SJCRH30 (cell line): ENCODE data around the gene ATG10. TPM values are rescaled to one million over a fixed set of nuclear protein-coding genes. Genes with fewer than 3 reads are reported as not detected.
"Not testable (repeated sequence)": the region's sequence is repeated elsewhere in the genome, so short reads cannot be mapped to it uniquely, and the experiment has no call there.

ENCODE experiments used
- DNase-seq, 2 experiments: peaks; one replicate each; pipeline ENCODE4 v3.0.0-alpha.2; 2015 to 2020
- H3K27ac ChIP-seq: fragments of 250-450 bp; sonication (Bioruptor Pico); 2 replicates; pipeline ENCODE4 v1.5.1; 2020; ENCODE audit warnings: mild to moderate bottlenecking, moderate library complexity
- H3K27me3 ChIP-seq: fragments of 250-450 bp; sonication (Bioruptor Pico); 2 replicates; pipeline ENCODE4 v1.5.1; 2020; ENCODE audit warnings: mild to moderate bottlenecking, moderate library complexity
- H3K36me3 ChIP-seq: fragments of 250-450 bp; sonication (Bioruptor Pico); 2 replicates; pipeline ENCODE4 v1.5.1; 2020; ENCODE audit warnings: mild to moderate bottlenecking, moderate library complexity
- H3K4me1 ChIP-seq: fragments of 250-450 bp; sonication (Bioruptor Pico); 2 replicates; pipeline ENCODE4 v1.5.1; 2020; ENCODE audit warnings: mild to moderate bottlenecking, moderate library complexity
- H3K4me3 ChIP-seq: fragments of 250-450 bp; sonication (Bioruptor Pico); 2 replicates; pipeline ENCODE4 v1.5.1; 2020; ENCODE audit warnings: mild to moderate bottlenecking, moderate library complexity
- H3K9me3 ChIP-seq: fragments of 250-450 bp; sonication (Bioruptor Pico); replicated peaks from 2 replicates; pipeline ENCODE4 v1.5.1; 2020; ENCODE audit warnings: mild to moderate bottlenecking, moderate library complexity
- total RNA-seq: library from RNA; depleted of rRNA; stranded (reverse); fragments of >200 nt; shearing (Covaris generic); gene quantifications from 2 replicates; pipeline ENCODE4 v1.2.3, GENCODE V29; 2014

Gene ATG10
- total RNA-seq, 1 experiment from 2014 or later = 12.1 TPM

GRCh38 chr5:82010696-82011095 is 38.9 kb downstream of the ATG10 start:
- DNase-seq = no peak
- Histone ChIP-seq H3K4me1 (no peaks in the 10 kb centered on the region), H3K4me3 (no peak overlapping the region)

GRCh38 chr5:82011761-82012160 is 39.9 kb downstream of the ATG10 start:
- H3K27me3 ChIP-seq = no peaks in the 10 kb centered on the region
- H3K9me3 ChIP-seq = no peaks in the 10 kb centered on the region
- no peak for DNase-seq
- no peak overlapping the region for H3K4me3 ChIP-seq
- peaks cover 3% of the 10 kb centered on the region; the same call in 1 of the 2 replicates for H3K36me3 ChIP-seq
- H3K27ac ChIP-seq = no peak overlapping the region
- H3K4me1 ChIP-seq = no peaks in the 10 kb centered on the region

More at GRCh38 chr5:82010696-82011095, 38.9 kb downstream of the ATG10 start:
- H3K27me3 ChIP-seq = no peaks in the 10 kb centered on the region
- no peak overlapping the region for H3K27ac ChIP-seq
- H3K9me3 ChIP-seq = no peaks in the 10 kb centered on the region
- peaks cover 3% of the 10 kb centered on the region; the same call in 1 of the 2 replicates for H3K36me3 ChIP-seq

GRCh38 chr5:82014644-82015043 is 42.8 kb downstream of the ATG10 start:
- not testable (repeated sequence) for DNase-seq

GRCh38 chr5:82018462-82018861 is 46.6 kb downstream of the ATG10 start:
- no peaks in the 10 kb centered on the region for H3K27me3 ChIP-seq
- peak in 1 of 2 experiments; percentile 9 for DNase-seq
- H3K36me3 ChIP-seq = no peaks in the 10 kb centered on the region
- no peaks in the 10 kb centered on the region for H3K4me1 ChIP-seq
- no peak overlapping the region for H3K27ac ChIP-seq
- H3K9me3 ChIP-seq = no peaks in the 10 kb centered on the region
- H3K4me3 ChIP-seq = no peak overlapping the region

More at GRCh38 chr5:82014644-82015043, 42.8 kb downstream of the ATG10 start:
- H3K4me1 ChIP-seq, H3K27ac ChIP-seq, H3K36me3 ChIP-seq, H3K9me3 ChIP-seq, H3K27me3 ChIP-seq, H3K4me3 ChIP-seq: not testable (repeated sequence)

- Histone ChIP-seq H3K9me3 (no peaks in the 10 kb centered on the region), H3K27ac (no peak overlapping the region), H3K4me3 (no peak overlapping the region), H3K4me1 (no peaks in the 10 kb centered on the region), H3K27me3 (no peaks in the 10 kb centered on the region), H3K36me3 (no peaks in the 10 kb centered on the region)
- no peak for DNase-seq
These were observed 47.7 kb downstream of the ATG10 start for GRCh38 chr5:82019342-82020138.

- H3K27ac ChIP-seq = no peak overlapping the region
- H3K4me3 ChIP-seq = no peak overlapping the region
- no peaks in the 10 kb centered on the region for H3K36me3 ChIP-seq
- H3K4me1 ChIP-seq = no peaks in the 10 kb centered on the region
- no peaks in the 10 kb centered on the region for H3K9me3 ChIP-seq
- DNase-seq = no peak
- no peaks in the 10 kb centered on the region for H3K27me3 ChIP-seq
These were observed 50.7 kb downstream of the ATG10 start for GRCh38 chr5:82022499-82022898.

- no peaks in the 10 kb centered on the region for H3K4me1 ChIP-seq
- DNase-seq = no peak
- H3K36me3 ChIP-seq = no peaks in the 10 kb centered on the region
- H3K27ac ChIP-seq = no peak overlapping the region
- no peaks in the 10 kb centered on the region for H3K9me3 ChIP-seq
- no peaks in the 10 kb centered on the region for H3K27me3 ChIP-seq
- H3K4me3 ChIP-seq = no peak overlapping the region
These were observed 51.8 kb downstream of the ATG10 start for GRCh38 chr5:82023644-82024043.

- Histone ChIP-seq H3K27ac (no peak overlapping the region), H3K4me3 (no peak overlapping the region), H3K4me1 (no peaks in the 10 kb centered on the region), H3K27me3 (no peaks in the 10 kb centered on the region), H3K9me3 (no peaks in the 10 kb centered on the region), H3K36me3 (no peaks in the 10 kb centered on the region)
- no peak for DNase-seq
These were observed 59.6 kb downstream of the ATG10 start for GRCh38 chr5:82031220-82032119.

GRCh38 chr5:82042894-82043293 is 71.1 kb downstream of the ATG10 start:
- DNase-seq, H3K27me3 ChIP-seq: not testable (repeated sequence)

GRCh38 chr5:82044010-82044409 is 72.2 kb downstream of the ATG10 start:
- Histone ChIP-seq H3K27me3 (no peaks in the 10 kb centered on the region), H3K36me3 (no peaks in the 10 kb centered on the region), H3K4me3 (no peak overlapping the region), H3K4me1 (peaks cover 10% of the 10 kb centered on the region), H3K9me3 (no peaks in the 10 kb centered on the region), H3K27ac (no peak overlapping the region)
- no peak for DNase-seq

More at GRCh38 chr5:82042894-82043293, 71.1 kb downstream of the ATG10 start:
- not testable (repeated sequence) for H3K4me3 ChIP-seq, H3K9me3 ChIP-seq, H3K4me1 ChIP-seq, H3K27ac ChIP-seq, H3K36me3 ChIP-seq

GRCh38 chr5:82045554-82046275 is 73.9 kb downstream of the ATG10 start:
- no peak overlapping the region for H3K4me3 ChIP-seq
- no peaks in the 10 kb centered on the region for H3K9me3 ChIP-seq
- H3K27me3 ChIP-seq = no peaks in the 10 kb centered on the region
- no peaks in the 10 kb centered on the region for H3K36me3 ChIP-seq
- peaks cover 10% of the 10 kb centered on the region for H3K4me1 ChIP-seq
- H3K27ac ChIP-seq = no peak overlapping the region
- DNase-seq = peak in 1 of 2 experiments; percentile 38

GRCh38 chr5:82046276-82046647 is 74.4 kb downstream of the ATG10 start:
- Histone ChIP-seq H3K4me3 (no peak overlapping the region), H3K27ac (no peak overlapping the region)
- DNase-seq = peak in 1 of 2 experiments; percentile 14

GRCh38 chr5:82050955-82051354 is 79.1 kb downstream of the ATG10 start:
- peak; percentile 27 to 74 for DNase-seq
- H3K27me3 ChIP-seq = no peaks in the 10 kb centered on the region
- H3K27ac ChIP-seq = peak overlapping the region; percentile 20; the same call in 1 of the 2 replicates

More at GRCh38 chr5:82046276-82046647, 74.4 kb downstream of the ATG10 start:
- peaks cover 14% of the 10 kb centered on the region for H3K4me1 ChIP-seq
- no peaks in the 10 kb centered on the region for H3K36me3 ChIP-seq
- no peaks in the 10 kb centered on the region for H3K27me3 ChIP-seq
- no peaks in the 10 kb centered on the region for H3K9me3 ChIP-seq

GRCh38 chr5:82054004-82054710 is 82.3 kb downstream of the ATG10 start:
- H3K27ac ChIP-seq = no peak overlapping the region

More at GRCh38 chr5:82050955-82051354, 79.1 kb downstream of the ATG10 start:
- Histone ChIP-seq H3K9me3 (no peaks in the 10 kb centered on the region), H3K4me1 (peaks cover 11% of the 10 kb centered on the region), H3K4me3 (peak overlapping the region; percentile 33), H3K36me3 (no peaks in the 10 kb centered on the region)

More at GRCh38 chr5:82054004-82054710, 82.3 kb downstream of the ATG10 start:
- Histone ChIP-seq H3K4me3 (no peak overlapping the region), H3K4me1 (peaks cover 7% of the 10 kb centered on the region), H3K36me3 (no peaks in the 10 kb centered on the region), H3K27me3 (no peaks in the 10 kb centered on the region), H3K9me3 (no peaks in the 10 kb centered on the region)
- no peak for DNase-seq
